Measurements from ENCODE around the gene SLC9A3.
"Not testable (repeated sequence)": the region's sequence is repeated elsewhere in the genome, so short reads cannot be mapped to it uniquely, and the experiment has no call there.

SLC9A3 gene

GRCh38 chr5:476814-477175 is 47.5 kb downstream of the SLC9A3 start:
- no peak for DNase-seq (ENCODE audit: low read depth, low spot score)
- no peak overlapping the region for H3K4me3 ChIP-seq (ENCODE audit: low read depth, low read length)
- ChIA-PET CTCF (interaction anchor here (1.7 kb wide), 1 partner anchor 160 kb away, joined by 4 read pairs; no protein-coding TSS in a partner anchor), POLR2A (no interaction called here)
- no peak for TF ChIP-seq CTCF (IDR thresholded peaks at IDR 0.05; ENCODE audit: insufficient read depth, low read length, missing control alignments)

GRCh38 chr5:476102-476813 is 48.0 kb downstream of the SLC9A3 start:
- ChIA-PET CTCF (interaction anchor here (1.7 kb wide), 1 partner anchor 159 kb away, joined by 4 read pairs; no protein-coding TSS in a partner anchor), POLR2A (no interaction called here)
- no peak overlapping the region for H3K4me3 ChIP-seq (ENCODE audit: low read depth, low read length)
- no peak for TF ChIP-seq CTCF (IDR thresholded peaks at IDR 0.05; ENCODE audit: insufficient read depth, low read length, missing control alignments)
- no peak for DNase-seq (ENCODE audit: low read depth, low spot score)

- POLR2A ChIA-PET: no interaction called here
- DNase-seq (ENCODE audit: low read depth, low spot score): no peak
- CTCF ChIA-PET: no interaction called here
- no peak for TF ChIP-seq CTCF (IDR thresholded peaks at IDR 0.05; ENCODE audit: insufficient read depth, low read length, missing control alignments)
- H3K4me3 ChIP-seq (ENCODE audit: low read depth, low read length): no peak overlapping the region
These were observed 48.5 kb downstream of the SLC9A3 start for GRCh38 chr5:475704-476101.

- no peak for TF ChIP-seq CTCF (IDR thresholded peaks at IDR 0.05; ENCODE audit: insufficient read depth, low read length, missing control alignments)
- ChIA-PET POLR2A (no interaction called here), CTCF (no interaction called here)
- no peak for DNase-seq (ENCODE audit: low read depth, low spot score)
- peak overlapping the region; percentile 46 for H3K4me3 ChIP-seq (ENCODE audit: low read depth, low read length)
These were observed 49.2 kb downstream of the SLC9A3 start for GRCh38 chr5:474840-475661.

- DNase-seq (ENCODE audit: low read depth, low spot score): not testable (repeated sequence)
- POLR2A ChIA-PET: interaction anchor here (1.0 kb wide), 1 partner anchor 429 kb away, joined by 3 read pairs; no protein-coding TSS in a partner anchor
- CTCF ChIA-PET: interaction anchor here (1.2 to 3.4 kb wide), 2 partner anchors 28 to 158 kb away, joined by 4 to 17 read pairs; no protein-coding TSS in a partner anchor
- peak overlapping the region; percentile 71 for H3K4me3 ChIP-seq (ENCODE audit: low read depth, low read length)
These were observed 49.9 kb downstream of the SLC9A3 start for GRCh38 chr5:474232-474839.

GRCh38 chr5:473551-474192 is 50.6 kb downstream of the SLC9A3 start:
- CTCF ChIA-PET: interaction anchor here (1.2 to 3.4 kb wide), 2 partner anchors 27 to 157 kb away, joined by 4 to 17 read pairs; no protein-coding TSS in a partner anchor
- DNase-seq (ENCODE audit: low read depth, low spot score): no peak
- TF ChIP-seq CTCF (IDR thresholded peaks at IDR 0.05; ENCODE audit: insufficient read depth, low read length, missing control alignments): no peak
- peak overlapping the region; percentile 71 for H3K4me3 ChIP-seq (ENCODE audit: low read depth, low read length)
- POLR2A ChIA-PET: interaction anchor here (0.6 to 1.0 kb wide), 2 partner anchors 59 to 429 kb away, joined by 3 read pairs; no protein-coding TSS in a partner anchor
